K562 (cell line): ENCODE measurements around the gene ATOH1.

ENCODE experiments used
- ATF7 ChIP-seq: fragments of 450-650 bp; IDR thresholded peaks from 2 replicates; pipeline ENCODE4 v1.7.1; 2014; ENCODE audit warnings: mild to moderate bottlenecking, moderate library complexity
- EGR1 ChIP-seq: fragments of 450-650 bp; conservative IDR thresholded peaks from 2 replicates; pipeline ENCODE4 v1.6.1; 2017; ENCODE audit warnings: mild to moderate bottlenecking
- FOSL1 ChIP-seq: fragments of 200-800 bp; sonication (Bioruptor generic); conservative IDR thresholded peaks from 2 replicates; pipeline ENCODE4 v1.6.1; 2016; ENCODE audit warnings: missing genetic modification characterization, missing compliant biosample characterization
- LARP7 ChIP-seq: fragments of 450-650 bp; IDR thresholded peaks from 2 replicates; pipeline ENCODE4 v1.6.1; 2016
- PHF8 ChIP-seq: fragments of 200-600 bp; sonication (generic); IDR thresholded peaks from 2 replicates; pipeline ENCODE4 v1.6.1; 2012; ENCODE audit warnings: mixed run types, mild to moderate bottlenecking, inconsistent platforms, low read length, moderate library complexity, borderline replicate concordance
- POLR2AphosphoS5 ChIP-seq: IDR thresholded peaks from 2 replicates; pipeline ENCODE4 v1.6.1; 2011; ENCODE audit warnings: mild to moderate bottlenecking, low read depth, low read length, moderate library complexity; ENCODE audit not compliant: control insufficient read depth, insufficient read depth
- POLR3G ChIP-seq: IDR thresholded peaks from 2 replicates; pipeline ENCODE4 v1.6.1; 2011; ENCODE audit not compliant: insufficient read length, insufficient replicate concordance; ENCODE audit errors: extremely low read depth
- THAP12 ChIP-seq: fragments of 250-450 bp; sonication (Bioruptor Pico); IDR thresholded peaks from 2 replicates; pipeline ENCODE4 v1.9.0; 2021; ENCODE audit warnings: mild to moderate bottlenecking, inconsistent platforms
- ZNF407 ChIP-seq: fragments of 450-650 bp; IDR thresholded peaks from 2 replicates; pipeline ENCODE4 v1.6.1; 2016; ENCODE audit warnings: low read depth
- ZSCAN29 ChIP-seq: fragments of 450-650 bp; IDR thresholded peaks from 2 replicates; pipeline ENCODE4 v1.6.1; 2017
- TF ChIP-seq, protein P1 (sequence below): sonication (generic); formaldehyde crosslinking; IDR thresholded peaks from 2 replicates; pipeline ENCODE4 v1.9.0; 2022; ENCODE audit warnings: mild to moderate bottlenecking, missing genetic modification reagents

DNA sequence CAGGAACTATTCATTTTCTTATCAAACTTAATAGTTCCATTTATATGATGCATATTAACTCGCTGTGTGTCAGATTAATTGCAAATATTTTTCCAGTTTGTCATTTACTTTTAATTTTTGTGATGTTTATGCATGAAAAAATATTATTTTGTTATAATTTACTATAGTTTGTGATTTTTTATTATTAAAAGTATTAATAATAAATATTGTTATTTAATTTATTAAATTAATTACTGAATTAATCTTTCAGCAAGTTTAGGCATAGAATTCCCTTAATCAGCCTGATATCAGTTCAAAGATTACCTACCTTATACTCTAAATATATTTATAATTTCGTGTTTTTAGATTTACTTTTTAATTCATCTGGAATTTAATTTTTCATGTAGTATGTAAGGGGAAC is 15.5 kb upstream of the ATOH1 start:
- TF ChIP-seq ATF7, result no peak
- no peak for TF ChIP-seq POLR2AphosphoS5
- TF ChIP-seq PHF8, result no peak
- TF ChIP-seq LARP7, result no peak
- TF ChIP-seq ZSCAN29, result no peak
- TF ChIP-seq ZNF407, result no peak
- TF ChIP-seq THAP12, result no peak
- TF ChIP-seq POLR3G, result no peak
- TF ChIP-seq, protein P1, sequence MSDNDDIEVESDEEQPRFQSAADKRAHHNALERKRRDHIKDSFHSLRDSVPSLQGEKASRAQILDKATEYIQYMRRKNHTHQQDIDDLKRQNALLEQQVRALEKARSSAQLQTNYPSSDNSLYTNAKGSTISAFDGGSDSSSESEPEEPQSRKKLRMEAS (CRISPR knock-in tag), result no peak
- no peak for TF ChIP-seq FOSL1 (tag)
- no peak for TF ChIP-seq EGR1
